ENCODE results near the gene ACOX1. TPM values are rescaled to one million over a fixed set of nuclear protein-coding genes. Genes with fewer than 3 reads are reported as not detected.
"Not testable (repeated sequence)": the region's sequence is repeated elsewhere in the genome, so short reads cannot be mapped to it uniquely, and the experiment has no call there.

ACOX1 gene
- total RNA-seq, 2 experiments from 2014 or later = 28.0 to 29.8 TPM

- Mint-ChIP-seq H3K4me3 (no peak overlapping the region), H3K4me1 (peaks cover 17% of the 10 kb centered on the region), H3K9me3 (no peaks in the 10 kb centered on the region), H3K27ac (no peak overlapping the region), H3K27me3 (no peaks in the 10 kb centered on the region), H3K36me3 (ENCODE audit: low read depth) (peaks cover 9% of the 10 kb centered on the region)
- no peak for DNase-seq
- POLR2A ChIA-PET = interaction anchor here (1.6 kb wide), 1 partner anchor 10 kb away, joined by 4 read pairs; no protein-coding TSS in a partner anchor
- CTCF ChIA-PET = interaction anchor here (0.7 to 11.7 kb wide), 3 partner anchors 19 to 199 kb away, joined by 3 to 169 read pairs (median 6); partner anchors contain the start of gene MRPL38
Observed at GRCh38 chr17:75994802-75995370, 15.9 kb upstream of the ACOX1 start.

GRCh38 chr17:75991396-75991795, 12.4 kb upstream of the ACOX1 start:
- Mint-ChIP-seq H3K4me1 (peaks cover under 1% of the 10 kb centered on the region), H3K27ac (no peak overlapping the region), H3K36me3 (ENCODE audit: low read depth) (peaks cover 9% of the 10 kb centered on the region), H3K4me3 (no peak overlapping the region), H3K27me3 (no peaks in the 10 kb centered on the region), H3K9me3 (no peaks in the 10 kb centered on the region)
- no peak for DNase-seq
- ChIA-PET POLR2A (no interaction called here), CTCF (interaction anchor here (0.7 to 1.8 kb wide), 3 partner anchors 9 to 432 kb away, joined by 3 to 5 read pairs (median 4); partner anchors contain the start of gene CDK3)

GRCh38 chr17:75987041-75987440, 8.1 kb upstream of the ACOX1 start:
- DNase-seq = no peak
- CTCF ChIA-PET = interaction anchor here (0.7 kb wide), 2 partner anchors 76 to 991 kb away, joined by 5 to 7 read pairs; no protein-coding TSS in a partner anchor
- POLR2A ChIA-PET = no interaction called here
- no peak overlapping the region for H3K4me3 Mint-ChIP-seq
- H3K27ac Mint-ChIP-seq = no peak overlapping the region
- no peaks in the 10 kb centered on the region for H3K4me1 Mint-ChIP-seq
- H3K9me3 Mint-ChIP-seq = no peaks in the 10 kb centered on the region
- no peaks in the 10 kb centered on the region for H3K36me3 Mint-ChIP-seq (ENCODE audit: low read depth)
- H3K27me3 Mint-ChIP-seq = no peaks in the 10 kb centered on the region

- Mint-ChIP-seq H3K9me3 (no peaks in the 10 kb centered on the region), H3K27ac (no peak overlapping the region), H3K36me3 (ENCODE audit: low read depth) (no peaks in the 10 kb centered on the region), H3K4me3 (no peak overlapping the region), H3K4me1 (peaks cover 1% of the 10 kb centered on the region), H3K27me3 (no peaks in the 10 kb centered on the region)
- ChIA-PET CTCF (no interaction called here), POLR2A (no interaction called here)
- DNase-seq = no peak
Observed at GRCh38 chr17:75985986-75986385, 7.0 kb upstream of the ACOX1 start.

- Mint-ChIP-seq H3K27me3 (no peaks in the 10 kb centered on the region), H3K27ac (no peak overlapping the region), H3K9me3 (no peaks in the 10 kb centered on the region), H3K36me3 (ENCODE audit: low read depth) (peaks cover 4% of the 10 kb centered on the region), H3K4me1 (peaks cover 17% of the 10 kb centered on the region), H3K4me3 (no peak overlapping the region)
- POLR2A ChIA-PET = interaction anchor here (1.2 kb wide), 1 partner anchor 12 kb away, joined by 4 read pairs; no protein-coding TSS in a partner anchor
- CTCF ChIA-PET = interaction anchor here (1.1 to 1.2 kb wide), 2 partner anchors 14 to 21 kb away, joined by 3 to 4 read pairs; no protein-coding TSS in a partner anchor
- no peak for DNase-seq
Observed at GRCh38 chr17:75983501-75984181, 4.7 kb upstream of the ACOX1 start.

- DNase-seq = no peak
- ChIA-PET POLR2A (interaction anchor here (0.6 to 1.4 kb wide), 4 partner anchors 40 to 389 kb away, joined by 3 to 4 read pairs (median 3); partner anchors contain the start of genes FBF1 and MRPL38), CTCF (interaction anchor here (0.7 to 1.5 kb wide), 6 partner anchors 11 to 138 kb away, joined by 3 to 6 read pairs (median 4); partner anchors contain the start of gene CDK3)
- H3K9me3 Mint-ChIP-seq = no peaks in the 10 kb centered on the region
- H3K4me1 Mint-ChIP-seq = peaks cover 35% of the 10 kb centered on the region
- H3K27me3 Mint-ChIP-seq = no peaks in the 10 kb centered on the region
- peaks cover 10% of the 10 kb centered on the region for H3K36me3 Mint-ChIP-seq (ENCODE audit: low read depth)
- peak overlapping the region; percentile 99 for H3K4me3 Mint-ChIP-seq
- peak overlapping the region; percentile 67 for H3K27ac Mint-ChIP-seq
Observed at GRCh38 chr17:75981019-75981615, 2.2 kb upstream of the ACOX1 start.

GRCh38 chr17:75980188-75981018, 1.4 kb upstream of the ACOX1 start:
- Mint-ChIP-seq H3K9me3 (no peaks in the 10 kb centered on the region), H3K4me1 (peaks cover 41% of the 10 kb centered on the region), H3K27ac (peak overlapping the region; percentile 98), H3K36me3 (ENCODE audit: low read depth) (peaks cover 12% of the 10 kb centered on the region), H3K4me3 (peak overlapping the region; percentile 99), H3K27me3 (no peaks in the 10 kb centered on the region)
- no peak for DNase-seq
- ChIA-PET CTCF (interaction anchor here (0.7 to 1.5 kb wide), 5 partner anchors 20 to 75 kb away, joined by 3 to 6 read pairs (median 4); partner anchors contain the start of gene CDK3), POLR2A (interaction anchor here (0.5 to 1.4 kb wide), 5 partner anchors 39 to 390 kb away, joined by 3 to 4 read pairs (median 3); partner anchors contain the start of genes FBF1 and MRPL38)

GRCh38 chr17:75979705-75980187, 780 bp upstream of the ACOX1 start:
- CTCF ChIA-PET = interaction anchor here (1.3 kb wide), 1 partner anchor 74 kb away, joined by 3 read pairs; no protein-coding TSS in a partner anchor
- no peak for DNase-seq
- Mint-ChIP-seq H3K27ac (peak overlapping the region; percentile 98), H3K4me1 (peaks cover 41% of the 10 kb centered on the region), H3K36me3 (ENCODE audit: low read depth) (peaks cover 12% of the 10 kb centered on the region), H3K4me3 (peak overlapping the region; percentile 99), H3K27me3 (no peaks in the 10 kb centered on the region), H3K9me3 (no peaks in the 10 kb centered on the region)
- POLR2A ChIA-PET = interaction anchor here (0.5 to 1.4 kb wide), 3 partner anchors 39 to 75 kb away, joined by 3 to 4 read pairs (median 3); partner anchors contain the start of genes FBF1 and MRPL38

- Mint-ChIP-seq H3K4me3 (no peak overlapping the region), H3K36me3 (ENCODE audit: low read depth) (peaks cover 24% of the 10 kb centered on the region), H3K4me1 (peaks cover 42% of the 10 kb centered on the region), H3K27ac (peak overlapping the region; percentile 31), H3K27me3 (no peaks in the 10 kb centered on the region), H3K9me3 (no peaks in the 10 kb centered on the region)
- ChIA-PET CTCF (interaction anchor here (1.2 kb wide), 1 partner anchor 35 kb away, joined by 4 read pairs; the partner anchor contains the start of gene FBF1), POLR2A (no interaction called here)
- DNase-seq = no peak
Observed at GRCh38 chr17:75976175-75976848, 2.7 kb downstream of the ACOX1 start.

GRCh38 chr17:75975757-75976174, 3.2 kb downstream of the ACOX1 start:
- POLR2A ChIA-PET = no interaction called here
- H3K4me3 Mint-ChIP-seq = no peak overlapping the region
- no peak for DNase-seq
- peaks cover 41% of the 10 kb centered on the region for H3K4me1 Mint-ChIP-seq
- no peaks in the 10 kb centered on the region for H3K9me3 Mint-ChIP-seq
- no peaks in the 10 kb centered on the region for H3K27me3 Mint-ChIP-seq
- CTCF ChIA-PET = interaction anchor here (0.7 kb wide), 1 partner anchor 103 kb away, joined by 3 read pairs; no protein-coding TSS in a partner anchor
- H3K36me3 Mint-ChIP-seq (ENCODE audit: low read depth) = peaks cover 26% of the 10 kb centered on the region
- no peak overlapping the region for H3K27ac Mint-ChIP-seq

GRCh38 chr17:75975187-75975586, 3.8 kb downstream of the ACOX1 start:
- H3K4me1 Mint-ChIP-seq = peaks cover 40% of the 10 kb centered on the region
- H3K27me3 Mint-ChIP-seq, H3K9me3 Mint-ChIP-seq, H3K27ac Mint-ChIP-seq, H3K4me3 Mint-ChIP-seq, POLR2A ChIA-PET, DNase-seq: not testable (repeated sequence)
- CTCF ChIA-PET = interaction anchor here (0.7 kb wide), 1 partner anchor 102 kb away, joined by 3 read pairs; no protein-coding TSS in a partner anchor
- peaks cover 28% of the 10 kb centered on the region for H3K36me3 Mint-ChIP-seq (ENCODE audit: low read depth)
